Testis (tissue), 2 donors: ENCODE data around the gene KCNG2.

Experiments used
- CTCF ChIP-seq, 3 experiments: fragments of 450-650 bp in 2 of 3; fragments of 200-600 bp in 1 of 3; sonication (generic) in 1 of 3; IDR thresholded peaks; one replicate each; pipeline ENCODE4 v1.5.1; 2016 to 2019; ENCODE audit warnings: antibody characterized with exemption in 3 of 3, mild to moderate bottlenecking in 2 of 3, moderate library complexity in 1 of 3
- POLR2A ChIP-seq: fragments of 450-650 bp; IDR thresholded peaks from one replicate; pipeline ENCODE4 v1.6.1; 2017; ENCODE audit warnings: antibody characterized with exemption, mild to moderate bottlenecking, moderate library complexity

GRCh38 chr18:79795446-79795845, 2.3 kb upstream of the KCNG2 start:
- TF ChIP-seq POLR2A (no peak), CTCF (IDR thresholded peaks at IDR 0.05) (no peak)
